ENCODE data around the gene LAP3.
"Not testable (repeated sequence)": the region's sequence is repeated elsewhere in the genome, so short reads cannot be mapped to it uniquely, and the experiment has no call there.

LAP3 gene

DNA sequence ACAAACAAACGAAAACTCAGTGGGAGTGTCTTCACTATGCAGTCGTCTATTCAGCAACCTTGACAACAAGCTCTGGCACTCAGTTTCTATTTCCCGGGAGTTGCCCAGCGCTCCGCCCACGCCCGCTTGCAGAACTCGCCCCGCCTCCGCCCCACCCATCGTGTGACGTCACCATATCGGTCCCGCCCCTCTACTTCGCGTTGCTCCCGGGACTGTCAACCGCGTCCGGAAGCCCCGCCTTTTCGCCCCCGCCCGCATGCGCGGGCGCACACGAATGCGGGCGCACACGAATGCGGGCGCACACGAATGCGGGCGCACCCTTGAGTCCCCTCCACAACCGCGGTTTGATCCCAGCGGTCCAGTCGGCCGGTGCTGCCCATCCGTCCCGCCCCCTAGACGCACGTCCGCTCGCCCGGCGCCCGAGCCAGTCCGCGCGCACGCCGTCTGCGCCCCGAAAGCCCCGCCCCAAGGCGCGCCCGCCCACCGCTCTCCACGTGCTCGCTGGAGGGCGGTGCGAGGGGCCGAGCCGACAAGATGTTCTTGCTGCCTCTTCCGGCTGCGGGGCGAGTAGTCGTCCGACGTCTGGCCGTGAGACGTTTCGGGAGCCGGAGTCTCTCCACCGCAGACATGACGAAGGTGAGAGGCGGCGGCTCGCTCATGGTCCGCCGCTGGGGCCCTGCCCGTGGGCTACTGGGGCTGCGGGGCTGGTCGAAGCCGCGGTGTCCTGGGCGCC lies at the start of gene LAP3:
Gene LAP3, plus strand, starts transcription at position 267 of the 733 bp plus-strand sequence. Its CDS starts 268 bp downstream, at position 535.
- peak within 1 kb of the TSS; percentile 97 for H3K4me3 ChIP-seq (ENCODE audit: low read length)
- no peak for TF ChIP-seq ZNF274 (IDR thresholded peaks at IDR 0.05; ENCODE audit: low read depth, low read length)

DNA sequence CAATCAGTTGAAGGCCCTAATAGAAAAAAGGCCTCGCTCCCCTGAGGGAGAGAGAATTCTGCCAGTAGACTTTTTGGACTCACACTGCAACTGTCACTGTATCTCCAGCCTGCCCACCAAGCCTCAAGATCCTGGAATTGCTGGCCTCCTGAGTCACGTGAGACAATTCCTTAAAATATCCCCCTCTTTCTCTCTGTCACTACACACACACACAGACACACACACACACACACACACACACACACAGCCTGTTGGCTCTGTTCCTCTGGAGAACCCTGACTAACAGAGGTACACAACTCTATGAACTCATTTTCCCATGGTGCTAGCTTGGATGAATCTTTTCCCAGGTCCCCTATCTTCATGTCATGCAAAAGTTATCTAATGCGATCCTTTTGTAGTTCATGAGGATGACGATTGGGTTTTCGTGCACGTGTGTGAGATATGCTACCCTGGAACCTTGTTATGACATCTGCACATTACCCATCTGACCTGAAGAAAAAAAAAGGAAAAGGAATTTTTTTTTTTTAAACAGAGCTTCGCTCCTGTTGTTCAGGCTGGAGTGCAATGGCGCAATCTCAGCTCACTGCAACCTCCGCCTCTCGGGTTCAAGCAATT lies 48.3 kb upstream of the LAP3 start:
- no peak for TF ChIP-seq ZNF274 (IDR thresholded peaks at IDR 0.05; ENCODE audit: low read depth, low read length)

DNA sequence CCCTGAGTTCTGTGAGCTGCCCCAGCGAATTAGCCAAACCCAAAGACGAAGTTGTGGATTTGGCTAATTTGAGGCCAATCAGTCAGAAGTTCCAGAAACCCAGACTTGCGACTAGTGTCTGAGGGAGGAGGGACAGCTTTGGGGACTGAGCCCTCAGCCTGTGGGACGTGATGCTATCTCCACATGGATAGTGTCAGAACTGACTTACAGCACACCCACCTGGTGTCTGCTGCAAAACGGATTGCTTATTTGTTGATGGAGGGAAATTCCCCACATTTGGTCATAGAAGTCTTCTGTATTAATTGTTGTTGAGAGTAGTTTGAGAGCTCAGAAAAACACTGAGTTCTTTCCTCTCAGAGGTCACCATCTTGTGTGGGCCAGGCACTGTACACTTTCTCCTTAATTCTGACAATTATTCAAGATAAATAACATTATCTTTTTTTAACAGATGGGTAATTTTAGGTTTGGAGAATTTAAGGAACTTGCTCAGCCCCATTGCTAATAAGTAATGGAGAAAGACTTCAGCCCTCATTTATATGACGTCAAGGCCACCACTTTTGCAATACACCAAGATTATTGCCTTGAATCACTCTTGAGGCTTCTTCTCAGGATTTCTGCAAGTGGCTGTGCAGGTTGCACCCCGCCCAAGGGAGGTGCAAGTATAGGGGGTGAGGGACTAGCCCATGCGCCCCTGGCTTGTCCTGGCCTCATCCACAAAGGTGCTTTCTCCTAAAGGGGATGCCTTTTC lies 45.3 kb upstream of the LAP3 start:
- TF ChIP-seq ZNF274 (IDR thresholded peaks at IDR 0.05; ENCODE audit: low read depth, low read length) = no peak
- H3K4me3 ChIP-seq (ENCODE audit: low read length) = no peak overlapping the region

More for the DNA sequence above, 48.3 kb upstream of the LAP3 start:
- no peak overlapping the region for H3K4me3 ChIP-seq (ENCODE audit: low read length)

DNA sequence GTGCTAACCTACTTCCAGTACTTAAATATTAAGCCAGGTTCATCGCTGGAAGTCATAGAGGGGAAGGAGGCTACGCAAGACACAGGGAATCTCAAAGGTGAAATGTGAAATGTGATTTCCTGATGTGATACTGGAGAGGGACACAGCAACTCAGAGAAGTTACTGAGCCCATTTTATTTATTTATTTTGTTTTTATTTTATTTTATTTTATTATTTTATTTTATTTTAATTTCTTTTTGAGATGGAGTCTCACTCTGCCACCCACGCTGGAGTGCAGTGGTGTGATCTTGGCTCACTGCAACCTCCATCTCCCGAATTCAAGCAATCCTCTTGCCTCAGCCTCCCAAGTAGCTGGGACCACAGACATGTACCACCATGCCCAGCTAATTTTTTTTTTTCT lies 42.3 kb upstream of the LAP3 start:
- no peak overlapping the region for H3K4me3 ChIP-seq (ENCODE audit: low read length)
- no peak for TF ChIP-seq ZNF274 (IDR thresholded peaks at IDR 0.05; ENCODE audit: low read depth, low read length)

DNA sequence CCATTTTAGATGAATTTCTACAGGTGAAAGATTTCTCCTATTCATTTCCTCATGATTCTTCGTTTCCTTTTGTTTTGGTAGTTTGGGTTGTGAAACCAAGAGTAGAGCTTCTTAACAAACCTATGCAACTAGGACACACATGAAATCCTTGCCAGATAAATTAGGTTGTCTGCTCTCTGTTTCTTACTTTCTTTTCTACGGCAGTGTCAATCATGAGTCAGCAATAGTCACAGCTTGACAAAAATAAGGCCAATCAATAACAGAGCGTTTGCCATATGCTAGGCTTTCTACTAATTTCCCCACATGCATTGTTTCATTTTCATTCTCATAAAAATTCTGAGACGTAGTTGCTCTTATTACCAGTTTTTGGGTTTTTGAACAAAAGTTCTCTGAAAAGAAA lies 41.8 kb upstream of the LAP3 start:
- TF ChIP-seq ZNF274 (IDR thresholded peaks at IDR 0.05; ENCODE audit: low read depth, low read length) = no peak
- H3K4me3 ChIP-seq (ENCODE audit: low read length) = no peak overlapping the region

DNA sequence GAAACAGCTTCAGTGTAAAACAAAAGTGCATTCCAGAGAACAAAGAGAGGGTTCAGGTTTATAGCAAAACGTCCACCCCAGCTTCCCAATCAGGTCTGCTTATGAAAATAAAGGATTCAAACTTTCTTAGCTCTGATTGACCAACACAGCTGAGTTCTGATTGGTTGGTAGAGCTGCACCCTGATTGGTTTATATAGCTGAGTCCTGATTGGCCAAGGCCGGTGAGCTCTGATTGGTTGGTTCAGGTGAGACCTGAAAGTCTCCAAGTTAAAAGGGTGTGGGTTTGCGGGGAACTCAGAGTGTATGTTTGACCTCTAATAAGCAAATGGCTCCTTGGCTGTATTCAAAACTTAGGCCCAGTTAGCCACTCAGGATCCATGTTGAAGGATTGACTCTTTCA lies 41.1 kb upstream of the LAP3 start:
- no peak overlapping the region for H3K4me3 ChIP-seq (ENCODE audit: low read length)
- TF ChIP-seq ZNF274 (IDR thresholded peaks at IDR 0.05; ENCODE audit: low read depth, low read length) = no peak

DNA sequence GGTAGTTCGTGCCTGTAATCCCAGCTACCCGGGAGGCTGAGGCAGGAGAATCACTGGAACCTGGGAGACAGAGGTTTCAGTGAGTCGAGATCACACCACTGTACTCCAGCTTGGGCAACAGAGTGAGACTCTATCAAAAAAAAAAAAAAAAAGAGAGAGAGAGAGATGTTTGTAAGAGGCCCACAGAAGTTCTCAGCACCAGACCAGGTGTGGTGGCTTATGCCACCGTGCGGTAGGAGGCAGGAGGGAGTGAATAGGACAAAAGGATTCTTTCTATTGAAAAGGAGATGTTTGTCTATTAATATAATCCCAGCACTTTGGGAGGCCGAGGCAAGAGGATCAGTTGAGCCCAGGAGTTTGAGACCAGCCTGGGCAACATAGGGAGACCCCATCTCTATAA lies 39.9 kb upstream of the LAP3 start:
- H3K4me3 ChIP-seq (ENCODE audit: low read length) = not testable (repeated sequence)

DNA sequence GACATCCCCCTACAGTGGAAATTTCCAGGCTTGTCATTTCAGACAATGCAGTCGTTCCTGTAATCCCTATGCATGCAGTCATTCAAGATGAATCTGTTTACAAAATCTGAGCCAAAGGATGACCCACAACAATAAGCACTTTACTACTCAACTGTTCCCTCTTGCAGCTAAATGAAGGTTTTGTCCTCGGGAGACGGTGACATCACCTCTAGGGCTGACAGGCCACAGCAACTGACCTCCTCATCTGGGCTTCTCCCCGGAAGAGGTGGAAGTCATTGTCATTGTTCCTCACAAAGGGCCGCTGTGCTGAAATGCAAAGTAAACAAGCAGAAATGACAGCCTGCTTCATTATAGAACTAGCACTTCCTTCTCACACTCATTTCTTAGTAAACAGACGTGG lies 32.8 kb upstream of the LAP3 start:
- TF ChIP-seq ZNF274 (IDR thresholded peaks at IDR 0.05; ENCODE audit: low read depth, low read length) = no peak
- no peak overlapping the region for H3K4me3 ChIP-seq (ENCODE audit: low read length)

DNA sequence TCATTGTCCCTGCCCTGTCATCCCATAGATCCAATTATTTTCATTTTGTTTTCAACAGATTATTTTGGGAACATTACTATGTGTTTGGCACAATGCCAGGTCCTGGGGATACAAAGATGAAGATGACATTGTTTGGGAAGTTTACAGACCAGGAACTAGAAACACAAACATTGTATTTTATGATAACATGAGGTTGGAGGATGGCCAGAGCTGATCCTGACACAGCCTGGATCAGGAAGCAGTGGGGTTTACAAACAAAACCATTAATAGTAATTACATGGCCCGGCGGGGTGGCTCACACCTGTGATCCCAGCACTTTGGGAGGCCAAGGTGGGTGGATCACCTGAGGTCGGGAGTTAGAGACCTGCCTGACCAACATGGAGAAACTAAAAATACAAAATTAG lies 32.2 kb upstream of the LAP3 start:
- H3K4me3 ChIP-seq (ENCODE audit: low read length) = no peak overlapping the region
- no peak for TF ChIP-seq ZNF274 (IDR thresholded peaks at IDR 0.05; ENCODE audit: low read depth, low read length)

DNA sequence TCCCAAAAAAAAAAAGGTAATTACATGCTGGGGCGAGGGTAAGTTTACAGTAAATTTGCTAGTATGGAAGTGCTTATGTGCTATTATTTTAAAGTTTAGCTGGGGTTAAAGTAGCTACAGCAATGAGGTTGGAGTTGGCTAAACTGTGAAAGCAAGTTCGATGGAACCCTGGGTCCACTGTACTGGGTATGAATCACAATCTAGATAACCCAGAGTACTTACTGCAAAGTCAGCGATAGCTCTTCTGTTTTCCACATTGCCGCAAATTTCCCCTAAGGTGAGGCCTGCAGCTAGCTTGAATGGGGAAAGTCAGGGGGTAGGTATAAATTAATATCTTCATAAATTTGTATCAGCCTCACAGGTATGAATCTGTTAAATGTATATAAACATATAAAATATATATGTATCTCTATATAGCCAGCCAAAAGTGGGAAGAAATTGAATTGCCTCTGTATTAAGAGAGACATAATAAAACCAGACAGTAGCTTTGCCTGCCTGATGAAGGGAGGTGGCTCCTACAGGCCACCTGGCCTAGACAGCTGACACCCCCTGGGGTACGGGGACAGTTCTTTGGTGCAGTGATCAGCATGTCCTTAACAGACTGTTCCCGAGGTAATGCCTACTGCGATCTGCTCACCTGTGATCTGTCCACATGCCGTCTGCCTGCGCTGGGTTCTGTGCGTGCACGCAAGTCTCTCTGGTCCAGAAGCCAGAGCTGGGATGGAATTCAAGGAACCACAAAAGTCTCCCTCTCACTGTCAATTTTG lies 31.4 kb upstream of the LAP3 start:
- H3K4me3 ChIP-seq (ENCODE audit: low read length) = no peak overlapping the region
- TF ChIP-seq ZNF274 (IDR thresholded peaks at IDR 0.05; ENCODE audit: low read depth, low read length) = no peak

DNA sequence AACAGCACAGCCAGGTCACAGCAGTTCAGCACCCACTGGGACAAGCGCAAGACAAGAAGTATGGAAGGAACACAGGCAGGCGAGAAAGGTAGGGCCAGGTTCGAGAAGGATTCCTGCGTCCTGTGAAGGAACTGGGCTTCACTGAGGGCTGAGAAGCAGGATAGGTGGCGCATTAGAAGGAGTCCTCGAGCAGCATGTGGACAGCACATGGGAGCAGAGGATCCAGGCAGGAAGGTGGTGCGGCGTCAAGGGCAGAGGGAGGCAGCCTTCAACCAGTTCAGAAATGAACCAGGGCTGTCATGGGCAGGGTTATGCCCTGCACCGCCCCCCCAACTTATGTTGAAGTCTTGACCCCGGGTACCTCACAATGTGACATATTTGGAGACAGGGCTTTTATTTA lies 30.8 kb upstream of the LAP3 start:
- H3K4me3 ChIP-seq (ENCODE audit: low read length) = no peak overlapping the region

DNA sequence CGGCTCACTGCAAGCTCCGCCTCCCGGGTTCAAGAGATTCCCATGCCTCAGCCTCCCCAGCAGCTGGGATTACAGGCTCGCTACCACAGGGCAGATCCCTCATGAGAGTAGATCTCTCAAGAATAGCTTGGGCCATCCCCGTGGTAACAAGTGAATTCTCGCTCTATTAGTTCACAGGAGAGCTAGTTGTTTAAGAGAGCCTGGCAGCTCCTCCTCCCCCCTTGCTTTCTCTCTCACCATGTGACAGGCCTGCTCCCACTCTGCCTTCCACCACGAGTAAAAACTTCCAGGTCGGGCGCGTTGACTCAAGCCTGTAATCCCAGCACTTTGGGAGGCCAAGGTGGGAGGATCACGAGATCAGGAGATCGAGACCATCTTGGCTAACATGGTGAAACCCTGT lies 30.3 kb upstream of the LAP3 start:
- TF ChIP-seq ZNF274 (IDR thresholded peaks at IDR 0.05; ENCODE audit: low read depth, low read length) = no peak
- no peak overlapping the region for H3K4me3 ChIP-seq (ENCODE audit: low read length)

More for the DNA sequence above, 30.8 kb upstream of the LAP3 start:
- TF ChIP-seq ZNF274 (IDR thresholded peaks at IDR 0.05; ENCODE audit: low read depth, low read length) = no peak

DNA sequence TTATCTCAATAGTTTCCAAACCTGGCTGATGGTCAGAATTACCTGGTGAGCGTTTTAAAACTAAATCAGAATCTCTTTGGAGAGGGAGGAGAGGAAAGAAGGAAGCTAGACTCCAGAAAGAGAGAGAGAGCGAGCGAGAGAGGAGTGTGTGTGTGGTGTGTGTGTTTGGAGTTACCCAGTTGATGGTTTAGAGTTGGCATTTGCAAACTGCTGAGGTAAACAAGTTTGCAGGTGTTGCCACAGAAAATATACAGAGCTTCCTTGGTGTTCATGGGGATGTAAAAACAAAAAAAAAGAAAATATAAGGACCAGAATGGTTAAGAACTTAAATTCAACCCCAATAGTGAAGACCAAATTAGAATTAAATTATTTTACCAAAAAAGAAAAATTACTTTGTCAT lies 26.4 kb upstream of the LAP3 start:
- H3K4me3 ChIP-seq (ENCODE audit: low read length) = no peak overlapping the region
- no peak for TF ChIP-seq ZNF274 (IDR thresholded peaks at IDR 0.05; ENCODE audit: low read depth, low read length)

DNA sequence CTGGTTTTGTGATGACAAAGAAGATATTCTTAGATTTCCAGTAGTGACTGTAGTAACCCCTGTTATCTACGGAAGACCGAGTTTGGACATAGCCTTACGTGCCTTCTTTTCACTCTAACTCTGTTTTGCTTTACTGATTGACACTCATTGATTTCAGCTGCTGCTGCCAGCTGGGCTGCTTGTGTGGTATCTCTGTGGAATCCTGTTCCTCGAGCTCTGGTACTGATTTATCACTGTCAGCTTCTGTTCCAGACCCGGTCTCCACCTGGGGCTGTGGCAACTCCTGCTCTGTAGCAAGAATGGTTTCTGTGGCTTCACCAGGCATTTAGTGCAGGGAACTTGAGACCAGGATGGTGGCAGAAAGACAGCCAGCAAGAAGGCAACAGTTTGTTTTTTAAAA lies 24.6 kb upstream of the LAP3 start:
- no peak overlapping the region for H3K4me3 ChIP-seq (ENCODE audit: low read length)
- no peak for TF ChIP-seq ZNF274 (IDR thresholded peaks at IDR 0.05; ENCODE audit: low read depth, low read length)
